Kidney (tissue), 14 donors: Measurements from ENCODE around the gene RBBP5. TPM values are rescaled to one million over a fixed set of nuclear protein-coding genes. Genes with fewer than 3 reads are reported as not detected.

Source experiments
- DNase-seq, 5 donors: peaks; one replicate each; pipeline ENCODE4 v3.0.0-alpha.2; 2013 to 2020
- FAIRE-seq: peaks from 2 replicates; lab custom pipeline; 2012; peaks lifted over from hg19 to GRCh38; lab: Jason Lieb, UNC
- H3K27ac ChIP-seq, 2 donors: one replicate each; pipeline ENCODE4 v1.7.0; 2013; ENCODE audit warnings: low read depth in 2 of 2, low read length in 2 of 2, inconsistent platforms in 1 of 2
- H3K27me3 ChIP-seq: one replicate; pipeline ENCODE4 v1.7.1; 2013; ENCODE audit warnings: low read length, inconsistent platforms; ENCODE audit not compliant: control insufficient read depth, insufficient read depth
- H3K36me3 ChIP-seq, 3 donors: one replicate each; pipeline versions ENCODE4 v1.7.0 to v1.7.1; 2013; ENCODE audit warnings: low read length in 3 of 3, control low read depth in 1 of 3, inconsistent platforms in 1 of 3; ENCODE audit not compliant: insufficient read depth in 3 of 3, control insufficient read depth in 2 of 3
- H3K4me1 ChIP-seq, 3 donors: one replicate each; pipeline versions ENCODE4 v1.7.0 to v1.7.1; 2013; ENCODE audit warnings: low read length in 3 of 3, inconsistent platforms in 1 of 3, low read depth in 1 of 3; ENCODE audit not compliant: control insufficient read depth in 2 of 3, insufficient read depth in 2 of 3
- H3K4me3 ChIP-seq, 3 donors: one replicate each; pipeline versions ENCODE4 v1.7.0 to v1.8.1; 2013; ENCODE audit warnings: low read length in 3 of 3, control low read depth in 1 of 3, inconsistent platforms in 1 of 3
- H3K9ac ChIP-seq, 3 donors: one replicate each; pipeline versions ENCODE4 v1.7.0 to v1.7.1; 2013; ENCODE audit warnings: low read length in 3 of 3, control low read depth in 1 of 3, inconsistent platforms in 1 of 3
- H3K9me3 ChIP-seq, 3 donors: one replicate each; pipeline versions ENCODE4 v1.7.0 to v1.7.1; 2013; ENCODE audit warnings: low read length in 3 of 3, control low read depth in 1 of 3, inconsistent platforms in 1 of 3; ENCODE audit not compliant: control insufficient read depth in 2 of 3, insufficient read depth in 1 of 3
- intact Hi-C: fragments of 100-400 bp; cut with DNase I; formaldehyde crosslinking; loops from one replicate; pipeline ENCODE4 v1.11.1; 2022
- polyA plus RNA-seq: library from polyadenylated mRNA; stranded (reverse); fragments of 350-450 nt; fragmentation: Illumina TruSeq; extraction: RNeasy Lipid Tissue Mini Kit (QIAGEN cat#74804); gene quantifications from one replicate; pipeline ENCODE4 v1.2.3, GENCODE V29; 2014; ENCODE audit warnings: low read depth, low replicate concordance; ENCODE audit not compliant: insufficient read depth
- total RNA-seq: library from RNA; stranded (reverse); fragmentation: NEBNext Ultra II Directional; extraction: Animal tissue kit (Norgen Biotek cat#: 25700); gene quantifications from one replicate; pipeline ENCODE4 v1.2.1, GENCODE V29; 2021
- TF ChIP-seq, protein P1 (sequence below): IDR thresholded peaks from 3 replicates; pipeline ENCODE4 v1.5.1; 2012; ENCODE audit warnings: mild to moderate bottlenecking, moderate library complexity, borderline replicate concordance; ENCODE audit not compliant: insufficient read depth; ENCODE audit errors: extremely low read depth
- donor health status: control.
- donor health status: control.
- donor health status: control.
- donor health status: control.
- donor health status: control.
- donor health status: DM: yes; HTN: yes; CAD: no.
- donor health status: Normal renal cell carcinoma (clear cell type).

RBBP5 gene
- total and polyA plus RNA-seq, 2 donors from 2014 or later, result 6.8 to 18.2 TPM

DNA sequence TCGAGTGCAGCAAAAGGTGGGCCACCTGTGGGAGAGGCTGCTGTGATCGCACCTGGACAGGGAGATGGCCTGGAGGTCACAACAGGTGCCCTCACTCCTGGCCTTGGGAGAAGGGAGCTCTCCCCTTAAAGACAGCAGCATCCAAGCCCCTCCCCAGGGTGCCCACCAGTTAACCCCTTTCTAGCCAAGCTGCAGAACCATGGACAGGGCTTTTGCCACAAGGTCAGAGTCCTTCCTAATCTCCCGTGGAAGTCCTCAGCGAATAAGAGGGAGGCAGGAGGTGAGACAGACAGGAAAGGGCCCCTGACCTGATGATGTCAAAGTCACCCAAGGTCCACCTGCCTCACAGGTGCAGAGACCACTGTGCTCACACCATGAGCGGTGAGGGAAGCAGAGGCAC is 77.0 kb downstream of the RBBP5 start:
- Histone ChIP-seq H3K27ac (no peak overlapping the region), H3K9me3 (no peaks in the 10 kb centered on the region), H3K4me1 (peaks cover 0 to 7% (median 5%) of the 10 kb centered on the region in 3 donors), H3K4me3 (no peak overlapping the region), H3K27me3 (peaks cover 11% of the 10 kb centered on the region), H3K36me3 (no peaks in the 10 kb centered on the region), H3K9ac (no peak overlapping the region)
- intact Hi-C loops, result no loop called here
- FAIRE-seq, result no peak
- TF ChIP-seq, protein P1, sequence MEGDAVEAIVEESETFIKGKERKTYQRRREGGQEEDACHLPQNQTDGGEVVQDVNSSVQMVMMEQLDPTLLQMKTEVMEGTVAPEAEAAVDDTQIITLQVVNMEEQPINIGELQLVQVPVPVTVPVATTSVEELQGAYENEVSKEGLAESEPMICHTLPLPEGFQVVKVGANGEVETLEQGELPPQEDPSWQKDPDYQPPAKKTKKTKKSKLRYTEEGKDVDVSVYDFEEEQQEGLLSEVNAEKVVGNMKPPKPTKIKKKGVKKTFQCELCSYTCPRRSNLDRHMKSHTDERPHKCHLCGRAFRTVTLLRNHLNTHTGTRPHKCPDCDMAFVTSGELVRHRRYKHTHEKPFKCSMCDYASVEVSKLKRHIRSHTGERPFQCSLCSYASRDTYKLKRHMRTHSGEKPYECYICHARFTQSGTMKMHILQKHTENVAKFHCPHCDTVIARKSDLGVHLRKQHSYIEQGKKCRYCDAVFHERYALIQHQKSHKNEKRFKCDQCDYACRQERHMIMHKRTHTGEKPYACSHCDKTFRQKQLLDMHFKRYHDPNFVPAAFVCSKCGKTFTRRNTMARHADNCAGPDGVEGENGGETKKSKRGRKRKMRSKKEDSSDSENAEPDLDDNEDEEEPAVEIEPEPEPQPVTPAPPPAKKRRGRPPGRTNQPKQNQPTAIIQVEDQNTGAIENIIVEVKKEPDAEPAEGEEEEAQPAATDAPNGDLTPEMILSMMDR, result no peak
- no peak for DNase-seq

DNA sequence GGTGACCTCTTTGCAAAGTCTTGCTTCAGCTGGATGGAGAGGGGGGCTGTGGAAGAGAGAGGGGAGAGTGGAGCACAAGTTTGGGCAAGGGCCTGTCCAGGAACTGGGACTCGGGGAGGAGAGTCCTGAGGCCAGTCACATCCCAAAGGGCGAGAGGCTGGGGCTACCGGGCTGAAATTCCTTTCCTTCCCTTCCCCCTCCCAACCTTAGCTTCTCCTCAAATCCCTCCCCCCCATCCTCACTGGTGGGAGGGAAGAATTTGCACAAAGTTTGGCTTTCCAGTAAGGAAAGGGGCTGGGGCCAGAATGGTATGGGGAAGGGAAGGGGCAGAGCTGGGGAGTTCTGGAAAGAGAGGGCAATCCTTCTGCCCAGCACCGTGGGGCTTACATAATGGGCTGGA is 77.9 kb downstream of the RBBP5 start:
- FAIRE-seq, result no peak
- no peak overlapping the region for H3K27ac ChIP-seq
- intact Hi-C loops, result no loop called here
- no peak for DNase-seq
- no peaks in the 10 kb centered on the region for H3K9me3 ChIP-seq
- no peak overlapping the region for H3K9ac ChIP-seq
- TF ChIP-seq, protein P1, result no peak
- H3K36me3 ChIP-seq, result no peaks in the 10 kb centered on the region
- peaks cover 11% of the 10 kb centered on the region for H3K27me3 ChIP-seq
- H3K4me3 ChIP-seq, result no peak overlapping the region
- H3K4me1 ChIP-seq, result peaks cover 0 to 7% (median 5%) of the 10 kb centered on the region in 3 donors

DNA sequence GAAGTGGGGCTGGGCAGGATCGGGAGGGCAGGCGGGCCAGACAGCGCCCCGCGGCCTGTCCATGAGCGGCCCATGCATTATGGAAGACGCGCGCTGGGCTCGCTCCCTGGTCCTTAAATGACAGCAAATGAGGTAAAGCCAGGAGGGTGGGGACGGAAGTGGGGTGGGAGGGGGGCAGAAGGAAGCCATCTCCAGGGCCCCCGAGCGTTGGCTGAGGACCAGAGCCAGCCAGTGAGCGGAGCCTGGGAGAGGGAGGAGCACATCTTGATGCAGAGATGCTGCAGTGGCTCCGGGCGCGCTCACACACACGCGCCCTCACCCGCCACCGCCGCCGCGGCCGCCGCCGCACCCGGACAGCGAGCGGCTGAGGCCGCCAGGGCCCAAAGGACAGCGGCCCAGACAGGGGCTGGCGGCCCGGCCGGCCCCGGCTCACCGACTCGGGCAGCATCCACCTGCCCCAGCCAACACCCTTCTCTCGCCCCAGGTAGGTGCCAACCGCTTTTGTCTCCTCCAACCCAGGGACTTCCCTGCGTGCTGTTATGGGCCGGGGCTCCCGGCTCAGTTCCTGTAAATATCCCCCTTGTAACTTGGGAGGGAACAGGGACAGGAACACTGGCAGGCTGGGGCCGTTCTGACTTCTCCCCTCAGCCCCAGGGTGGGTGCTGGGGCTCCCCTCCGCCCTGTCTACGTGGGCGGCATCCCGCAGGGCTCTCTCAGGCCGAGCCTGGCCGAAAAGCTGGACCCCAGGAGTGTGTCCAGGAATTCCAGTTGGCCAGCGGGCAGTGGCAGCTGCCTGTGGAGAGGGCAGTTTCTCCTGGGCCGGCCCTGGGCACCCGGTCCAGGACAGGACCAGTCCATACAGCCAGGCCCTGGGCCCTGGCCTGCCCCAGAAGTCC is 78.6 kb downstream of the RBBP5 start, which contains the start of gene CNTN2:
Gene CNTN2, plus strand, starts transcription at position 302 of the 896 bp plus-strand sequence. CDS start 9,974 bp downstream, outside the sequence.
- Histone ChIP-seq H3K4me1 (peaks cover 0 to 7% (median 5%) of the 10 kb centered on the region in 3 donors), H3K9ac (no peak within 1 kb of the TSS), H3K9me3 (no peaks in the 10 kb centered on the region), H3K27me3 (peaks cover 11% of the 10 kb centered on the region), H3K27ac (no peak within 1 kb of the TSS), H3K4me3 (no peak within 1 kb of the TSS), H3K36me3 (no peaks in the 10 kb centered on the region)
- TF ChIP-seq, protein P1, result no peak
- no peak for FAIRE-seq
- intact Hi-C loops, result no loop called here
- no peak for DNase-seq
